ENCODE data around the gene CBFA2T2. TPM values are rescaled to one million over a fixed set of nuclear protein-coding genes. Genes with fewer than 3 reads are reported as not detected.
A peak's percentile ranks its signal among the peaks of the same experiment; 100 is the strongest.

The CBFA2T2 gene
- total and polyA plus RNA-seq, 4 experiments from 2014 or later, result 16.5 to 43.4 (median 33.6) TPM

GRCh38 chr20:33601861-33602260 is 112.0 kb downstream of the CBFA2T2 start:
- no peaks in the 10 kb centered on the region for H3K27me3 Mint-ChIP-seq

GRCh38 chr20:33602826-33603590 is 113.1 kb downstream of the CBFA2T2 start:
- CTCF ChIA-PET (ENCODE audit: partially characterized antibody), result no interaction called here
- intact Hi-C loops (cut with micrococcal nuclease), result no loop called here

More at GRCh38 chr20:33601861-33602260, 112.0 kb downstream of the CBFA2T2 start:
- Histone ChIP-seq H3K36me3 (ENCODE audit: insufficient read depth, low read length) (peaks cover 2% of the 10 kb centered on the region), H3K4me1 (ENCODE audit: insufficient read depth, low read length) (no peaks in the 10 kb centered on the region), H3K4me3 (ENCODE audit: low read length in 2 of 2) (no peak overlapping the region), H3K27ac (ENCODE audit: low read depth, low read length) (no peak overlapping the region), H3K27me3 (ENCODE audit: insufficient read depth, low read length) (no peaks in the 10 kb centered on the region), H3K9me3 (ENCODE audit: control insufficient read depth in 1 of 2, low read length in 2 of 2) (no peaks in the 10 kb centered on the region)
- H3K36me3 Mint-ChIP-seq, result peaks cover 18 to 25% of the 10 kb centered on the region in 2 donors
- intact Hi-C loops (cut with micrococcal nuclease), result no loop called here
- no peak overlapping the region for H3K27ac Mint-ChIP-seq
- ChIA-PET CTCF (ENCODE audit: partially characterized antibody) (no interaction called here), POLR2A (ENCODE audit: partially characterized antibody) (no interaction called here)
- no peak for DNase-seq
- no peaks in the 10 kb centered on the region for H3K9me3 Mint-ChIP-seq
- H3K4me3 Mint-ChIP-seq, result no peak overlapping the region
- peaks cover 7 to 28% (median 14%) of the 10 kb centered on the region in 4 donors for H3K4me1 Mint-ChIP-seq

GRCh38 chr20:33604084-33604990 is 114.4 kb downstream of the CBFA2T2 start:
- ChIA-PET CTCF (ENCODE audit: partially characterized antibody) (no interaction called here), POLR2A (ENCODE audit: partially characterized antibody) (no interaction called here)
- no peak overlapping the region for H3K4me3 ChIP-seq (ENCODE audit: low read length in 2 of 2)
- Mint-ChIP-seq H3K4me3 (no peak overlapping the region), H3K36me3 (peaks cover 26 to 42% of the 10 kb centered on the region in 2 donors), H3K9me3 (no peaks in the 10 kb centered on the region), H3K4me1 (peaks cover 7 to 29% (median 14%) of the 10 kb centered on the region in 4 donors), H3K27me3 (no peaks in the 10 kb centered on the region), H3K27ac (peak overlapping the region in 1 of 7 donors; percentile 63)
- H3K27ac ChIP-seq (ENCODE audit: low read depth, low read length), result no peak overlapping the region
- no peaks in the 10 kb centered on the region for H3K4me1 ChIP-seq (ENCODE audit: insufficient read depth, low read length)
- DNase-seq, result no peak
- intact Hi-C loops (cut with micrococcal nuclease), result no loop called here
- no peaks in the 10 kb centered on the region for H3K27me3 ChIP-seq (ENCODE audit: insufficient read depth, low read length)
- no peaks in the 10 kb centered on the region for H3K9me3 ChIP-seq (ENCODE audit: control insufficient read depth in 1 of 2, low read length in 2 of 2)
- H3K36me3 ChIP-seq (ENCODE audit: insufficient read depth, low read length), result peaks cover 13% of the 10 kb centered on the region

More at GRCh38 chr20:33602826-33603590, 113.1 kb downstream of the CBFA2T2 start:
- Histone ChIP-seq H3K9me3 (ENCODE audit: control insufficient read depth in 1 of 2, low read length in 2 of 2) (no peaks in the 10 kb centered on the region), H3K27ac (ENCODE audit: low read depth, low read length) (no peak overlapping the region), H3K4me3 (ENCODE audit: low read length in 2 of 2) (no peak overlapping the region), H3K4me1 (ENCODE audit: insufficient read depth, low read length) (no peaks in the 10 kb centered on the region), H3K27me3 (ENCODE audit: insufficient read depth, low read length) (no peaks in the 10 kb centered on the region), H3K36me3 (ENCODE audit: insufficient read depth, low read length) (peaks cover 12% of the 10 kb centered on the region)
- Mint-ChIP-seq H3K4me1 (peaks cover 7 to 28% (median 14%) of the 10 kb centered on the region in 4 donors), H3K36me3 (peaks cover 20 to 28% of the 10 kb centered on the region in 2 donors), H3K27ac (peak overlapping the region in 5 of 7 donors; percentile 24 to 55 (median 33)), H3K27me3 (no peaks in the 10 kb centered on the region), H3K4me3 (peak overlapping the region in 4 of 8 donors; percentile 10 to 16 (median 13)), H3K9me3 (no peaks in the 10 kb centered on the region)
- no peak for DNase-seq
- POLR2A ChIA-PET (ENCODE audit: partially characterized antibody), result no interaction called here

- DNase-seq, result no peak
- Mint-ChIP-seq H3K36me3 (peaks cover 26 to 44% of the 10 kb centered on the region in 2 donors), H3K4me1 (peaks cover 7 to 31% (median 15%) of the 10 kb centered on the region in 4 donors), H3K9me3 (no peaks in the 10 kb centered on the region), H3K27ac (no peak overlapping the region), H3K4me3 (no peak overlapping the region), H3K27me3 (no peaks in the 10 kb centered on the region)
- H3K4me1 ChIP-seq (ENCODE audit: insufficient read depth, low read length), result no peaks in the 10 kb centered on the region
- H3K27me3 ChIP-seq (ENCODE audit: insufficient read depth, low read length), result no peaks in the 10 kb centered on the region
- H3K4me3 ChIP-seq (ENCODE audit: low read length in 2 of 2), result no peak overlapping the region
- POLR2A ChIA-PET (ENCODE audit: partially characterized antibody), result no interaction called here
- no peak overlapping the region for H3K27ac ChIP-seq (ENCODE audit: low read depth, low read length)
- H3K9me3 ChIP-seq (ENCODE audit: control insufficient read depth in 1 of 2, low read length in 2 of 2), result no peaks in the 10 kb centered on the region
- peaks cover 13% of the 10 kb centered on the region for H3K36me3 ChIP-seq (ENCODE audit: insufficient read depth, low read length)
- CTCF ChIA-PET (ENCODE audit: partially characterized antibody), result no interaction called here
- intact Hi-C loops (cut with micrococcal nuclease), result no loop called here
Observed at GRCh38 chr20:33604991-33605370, 115.1 kb downstream of the CBFA2T2 start.

- Mint-ChIP-seq H3K9me3 (no peaks in the 10 kb centered on the region), H3K4me3 (no peak overlapping the region), H3K27ac (peak overlapping the region in 1 of 7 donors; percentile 23), H3K36me3 (peaks cover 35 to 49% of the 10 kb centered on the region in 2 donors), H3K27me3 (no peaks in the 10 kb centered on the region), H3K4me1 (peaks cover 7 to 28% (median 15%) of the 10 kb centered on the region in 4 donors)
- Histone ChIP-seq H3K36me3 (ENCODE audit: insufficient read depth, low read length) (peaks cover 18% of the 10 kb centered on the region), H3K4me3 (ENCODE audit: low read length in 2 of 2) (no peak overlapping the region), H3K9me3 (ENCODE audit: control insufficient read depth in 1 of 2, low read length in 2 of 2) (no peaks in the 10 kb centered on the region), H3K27me3 (ENCODE audit: insufficient read depth, low read length) (no peaks in the 10 kb centered on the region), H3K4me1 (ENCODE audit: insufficient read depth, low read length) (no peaks in the 10 kb centered on the region), H3K27ac (ENCODE audit: low read depth, low read length) (no peak overlapping the region)
- no peak for DNase-seq
- ChIA-PET CTCF (ENCODE audit: partially characterized antibody) (no interaction called here), POLR2A (ENCODE audit: partially characterized antibody) (no interaction called here)
- intact Hi-C loops (cut with micrococcal nuclease), result no loop called here
Observed at GRCh38 chr20:33606118-33606771, 116.3 kb downstream of the CBFA2T2 start.

- CTCF ChIA-PET (ENCODE audit: partially characterized antibody), result interaction anchor here (0.8 kb wide), 2 partner anchors 15 to 54 kb away, joined by 3 read pairs; no protein-coding TSS in a partner anchor
- intact Hi-C loops (cut with micrococcal nuclease), result no loop called here
- no peaks in the 10 kb centered on the region for H3K9me3 ChIP-seq (ENCODE audit: control insufficient read depth in 1 of 2, low read length in 2 of 2)
- H3K36me3 Mint-ChIP-seq, result peaks cover 37 to 65% of the 10 kb centered on the region in 2 donors
- H3K4me1 ChIP-seq (ENCODE audit: insufficient read depth, low read length), result no peaks in the 10 kb centered on the region
- H3K27me3 Mint-ChIP-seq, result no peaks in the 10 kb centered on the region
- DNase-seq, result no peak
- H3K4me3 Mint-ChIP-seq, result no peak overlapping the region
- no peaks in the 10 kb centered on the region for H3K27me3 ChIP-seq (ENCODE audit: insufficient read depth, low read length)
- H3K36me3 ChIP-seq (ENCODE audit: insufficient read depth, low read length), result peaks cover 37% of the 10 kb centered on the region
- H3K4me3 ChIP-seq (ENCODE audit: low read length in 2 of 2), result no peak overlapping the region
- POLR2A ChIA-PET (ENCODE audit: partially characterized antibody), result no interaction called here
- H3K27ac Mint-ChIP-seq, result peak overlapping the region in 2 of 7 donors; percentile 1 to 31
- H3K9me3 Mint-ChIP-seq, result no peaks in the 10 kb centered on the region
- H3K27ac ChIP-seq (ENCODE audit: low read depth, low read length), result no peak overlapping the region
- H3K4me1 Mint-ChIP-seq, result peaks cover 0 to 4% (median 2%) of the 10 kb centered on the region in 4 donors
Observed at GRCh38 chr20:33609504-33609903, 119.6 kb downstream of the CBFA2T2 start.

GRCh38 chr20:33611106-33611505 is 121.2 kb downstream of the CBFA2T2 start:
- H3K27ac Mint-ChIP-seq, result no peak overlapping the region
- H3K27me3 Mint-ChIP-seq, result no peaks in the 10 kb centered on the region
- peaks cover 49 to 77% of the 10 kb centered on the region in 2 donors for H3K36me3 Mint-ChIP-seq

More at GRCh38 chr20:33611106-33611505, 121.2 kb downstream of the CBFA2T2 start:
- H3K36me3 ChIP-seq (ENCODE audit: insufficient read depth, low read length), result peaks cover 47% of the 10 kb centered on the region
- no peak overlapping the region for H3K4me3 ChIP-seq (ENCODE audit: low read length in 2 of 2)
- DNase-seq, result no peak
- POLR2A ChIA-PET (ENCODE audit: partially characterized antibody), result no interaction called here
- peaks cover 0 to 4% (median 2%) of the 10 kb centered on the region in 4 donors for H3K4me1 Mint-ChIP-seq
- no peaks in the 10 kb centered on the region for H3K9me3 Mint-ChIP-seq
- no peaks in the 10 kb centered on the region for H3K4me1 ChIP-seq (ENCODE audit: insufficient read depth, low read length)
- no peaks in the 10 kb centered on the region for H3K27me3 ChIP-seq (ENCODE audit: insufficient read depth, low read length)
- intact Hi-C loops (cut with micrococcal nuclease), result no loop called here
- no peak overlapping the region for H3K27ac ChIP-seq (ENCODE audit: low read depth, low read length)
- H3K4me3 Mint-ChIP-seq, result no peak overlapping the region
- CTCF ChIA-PET (ENCODE audit: partially characterized antibody), result no interaction called here
- H3K9me3 ChIP-seq (ENCODE audit: control insufficient read depth in 1 of 2, low read length in 2 of 2), result no peaks in the 10 kb centered on the region

Data from CD4-positive, alpha-beta memory T cell (primary cell).